OCI-LY3 (cell line): ENCODE data around the gene CELF5.

Experiments used
- H2AFZ ChIP-seq: fragments of 200-600, 300-600 bp; shearing (Covaris generic); 2 replicates; pipeline ENCODE4 v1.6.0; 2014; ENCODE audit warnings: antibody characterized with exemption, low read depth, low read length
- H3K27ac ChIP-seq: fragments of 200-600, 300-600 bp; sonication (generic); 2 replicates; pipeline ENCODE4 v1.5.1; 2014; ENCODE audit warnings: mild to moderate bottlenecking, low read length, moderate library complexity, mixed read lengths
- H3K27me3 ChIP-seq: fragments of 200-600, 300-600 bp; sonication (generic); 2 replicates; pipeline ENCODE4 v1.6.1; 2014; ENCODE audit warnings: low read depth, low read length, mixed read lengths
- H3K36me3 ChIP-seq: fragments of 200-600, 300-600 bp; sonication (generic); replicated peaks from 2 replicates; pipeline ENCODE3; 2014; ENCODE audit warnings: low read depth, low read length, mixed read lengths
- H3K4me1 ChIP-seq: fragments of 300-600, 200-600 bp; sonication (generic); 2 replicates; pipeline ENCODE4 v1.6.1; 2014; ENCODE audit warnings: low read length, mixed read lengths
- H3K4me2 ChIP-seq: fragments of 200-600, 300-600 bp; sonication (generic); 2 replicates; pipeline ENCODE4 v1.6.1; 2014; ENCODE audit warnings: low read length, mixed read lengths
- H3K4me3 ChIP-seq: fragments of 300-600, 200-600 bp; sonication (generic); 2 replicates; pipeline ENCODE4 v1.5.1; 2014; ENCODE audit warnings: antibody characterized with exemption, mild to moderate bottlenecking, low read length, moderate library complexity
- H3K79me2 ChIP-seq: fragments of 300-600, 200-600 bp; shearing (Covaris generic); 2 replicates; pipeline ENCODE4 v1.6.1; 2014; ENCODE audit warnings: mild to moderate bottlenecking, low read length, mixed read lengths
- H3K9ac ChIP-seq: fragments of 300-600, 200-600 bp; shearing (Covaris generic); 2 replicates; pipeline ENCODE4 v1.6.0; 2014; ENCODE audit warnings: mild to moderate bottlenecking, low read length, moderate library complexity
- H3K9me3 ChIP-seq: fragments of 200-600, 300-600 bp; shearing (Covaris generic); 2 replicates; pipeline ENCODE4 v1.6.1; 2014; ENCODE audit warnings: low read length, mixed read lengths; ENCODE audit not compliant: insufficient read depth
- H4K20me1 ChIP-seq: fragments of 200-600, 300-600 bp; sonication (generic); 2 replicates; pipeline ENCODE4 v1.6.1; 2016; ENCODE audit warnings: low read length, mixed read lengths; ENCODE audit not compliant: insufficient read depth
- EZH2phosphoT487 ChIP-seq: fragments of 200-600 bp; shearing (Covaris generic); IDR thresholded peaks from 2 replicates; pipeline ENCODE4 v1.6.1; 2018; ENCODE audit warnings: antibody characterized with exemption, mixed run types, low read depth
- TF ChIP-seq, protein P1 (sequence below): fragments of 200-600, 300-600 bp; sonication (generic); IDR thresholded peaks from 2 replicates; pipeline ENCODE4 v1.5.1; 2014; ENCODE audit warnings: antibody characterized with exemption, low read length, low read depth

CELF5 gene

GRCh38 chr19:3294080-3294850 lies 69.8 kb downstream of the CELF5 start:
- Histone ChIP-seq H3K4me1 (no peaks in the 10 kb centered on the region), H3K4me3 (no peak overlapping the region), H3K27me3 (peaks cover 14% of the 10 kb centered on the region), H3K27ac (no peak overlapping the region), H3K4me2 (no peak overlapping the region), H3K79me2 (no peaks in the 10 kb centered on the region), H3K36me3 (no peaks in the 10 kb centered on the region), H4K20me1 (no peaks in the 10 kb centered on the region), H3K9ac (no peak overlapping the region), H3K9me3 (no peaks in the 10 kb centered on the region), H2AFZ (no peak overlapping the region)
- TF ChIP-seq, protein P1, sequence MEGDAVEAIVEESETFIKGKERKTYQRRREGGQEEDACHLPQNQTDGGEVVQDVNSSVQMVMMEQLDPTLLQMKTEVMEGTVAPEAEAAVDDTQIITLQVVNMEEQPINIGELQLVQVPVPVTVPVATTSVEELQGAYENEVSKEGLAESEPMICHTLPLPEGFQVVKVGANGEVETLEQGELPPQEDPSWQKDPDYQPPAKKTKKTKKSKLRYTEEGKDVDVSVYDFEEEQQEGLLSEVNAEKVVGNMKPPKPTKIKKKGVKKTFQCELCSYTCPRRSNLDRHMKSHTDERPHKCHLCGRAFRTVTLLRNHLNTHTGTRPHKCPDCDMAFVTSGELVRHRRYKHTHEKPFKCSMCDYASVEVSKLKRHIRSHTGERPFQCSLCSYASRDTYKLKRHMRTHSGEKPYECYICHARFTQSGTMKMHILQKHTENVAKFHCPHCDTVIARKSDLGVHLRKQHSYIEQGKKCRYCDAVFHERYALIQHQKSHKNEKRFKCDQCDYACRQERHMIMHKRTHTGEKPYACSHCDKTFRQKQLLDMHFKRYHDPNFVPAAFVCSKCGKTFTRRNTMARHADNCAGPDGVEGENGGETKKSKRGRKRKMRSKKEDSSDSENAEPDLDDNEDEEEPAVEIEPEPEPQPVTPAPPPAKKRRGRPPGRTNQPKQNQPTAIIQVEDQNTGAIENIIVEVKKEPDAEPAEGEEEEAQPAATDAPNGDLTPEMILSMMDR, result no peak
- no peak for TF ChIP-seq EZH2phosphoT487

- no peaks in the 10 kb centered on the region for H3K36me3 ChIP-seq
- H3K4me2 ChIP-seq, result no peak overlapping the region
- H3K27ac ChIP-seq, result no peak overlapping the region
- H2AFZ ChIP-seq, result no peak overlapping the region
- H3K27me3 ChIP-seq, result peaks cover 10% of the 10 kb centered on the region; the same call in 1 of the 2 replicates
- no peaks in the 10 kb centered on the region for H3K4me1 ChIP-seq
- no peak overlapping the region for H3K9ac ChIP-seq
- no peak for TF ChIP-seq EZH2phosphoT487
- TF ChIP-seq, protein P1, result no peak
- no peaks in the 10 kb centered on the region for H3K9me3 ChIP-seq
- H3K79me2 ChIP-seq, result no peaks in the 10 kb centered on the region
- H3K4me3 ChIP-seq, result no peak overlapping the region
- H4K20me1 ChIP-seq, result no peaks in the 10 kb centered on the region
Observed at GRCh38 chr19:3295581-3295980, 71.1 kb downstream of the CELF5 start.

- Histone ChIP-seq H3K27ac (no peak overlapping the region), H3K9ac (no peak overlapping the region), H4K20me1 (no peaks in the 10 kb centered on the region), H3K4me3 (no peak overlapping the region), H3K36me3 (no peaks in the 10 kb centered on the region), H3K79me2 (no peaks in the 10 kb centered on the region), H3K9me3 (no peaks in the 10 kb centered on the region), H3K27me3 (peaks cover 10% of the 10 kb centered on the region; the same call in 1 of the 2 replicates), H3K4me2 (no peak overlapping the region), H3K4me1 (no peaks in the 10 kb centered on the region), H2AFZ (no peak overlapping the region)
- TF ChIP-seq, protein P1, result no peak
- no peak for TF ChIP-seq EZH2phosphoT487
Observed at GRCh38 chr19:3296034-3296433, 71.6 kb downstream of the CELF5 start.

GRCh38 chr19:3296446-3296845 lies 72.0 kb downstream of the CELF5 start:
- H3K4me3 ChIP-seq, result no peak overlapping the region

More at GRCh38 chr19:3296446-3296845, 72.0 kb downstream of the CELF5 start:
- Histone ChIP-seq H3K4me1 (no peaks in the 10 kb centered on the region), H3K27ac (no peak overlapping the region), H3K9me3 (no peaks in the 10 kb centered on the region), H3K4me2 (no peak overlapping the region), H3K36me3 (no peaks in the 10 kb centered on the region), H2AFZ (no peak overlapping the region), H3K79me2 (no peaks in the 10 kb centered on the region), H4K20me1 (no peaks in the 10 kb centered on the region), H3K9ac (no peak overlapping the region), H3K27me3 (peaks cover 10% of the 10 kb centered on the region; the same call in 1 of the 2 replicates)
- no peak for TF ChIP-seq EZH2phosphoT487
- TF ChIP-seq, protein P1, result no peak
